Transverse colon (tissue), 4 donors: ENCODE results near the gene PCDHGA12. TPM values are rescaled to one million over a fixed set of nuclear protein-coding genes. Genes with fewer than 3 reads are reported as not detected.
"Not testable (repeated sequence)": the region's sequence is repeated elsewhere in the genome, so short reads cannot be mapped to it uniquely, and the experiment has no call there.

ENCODE experiments used
- DNase-seq: peaks from one replicate; pipeline ENCODE4 v3.0.0-alpha.2; 2019
- H3K27ac ChIP-seq, 4 donors: fragments of 200-600 bp; sonication (generic); 2 replicates each; pipeline ENCODE4 v1.5.1; 2016 to 2018; ENCODE audit warnings: inconsistent platforms in 4 of 4
- H3K27me3 ChIP-seq: fragments of 200-600 bp; sonication (generic); 2 replicates; pipeline ENCODE4 v1.5.1; 2017; ENCODE audit warnings: inconsistent platforms
- H3K36me3 ChIP-seq, 4 donors: fragments of 200-600 bp; sonication (generic); 2 replicates each; pipeline ENCODE4 v1.5.1; 2017 to 2019; ENCODE audit warnings: inconsistent platforms in 4 of 4
- H3K4me1 ChIP-seq, 4 donors: fragments of 200-600 bp; sonication (generic); 2 replicates each; pipeline ENCODE4 v1.5.1; 2017 to 2020; ENCODE audit warnings: inconsistent platforms in 4 of 4
- H3K4me3 ChIP-seq, 4 donors: fragments of 200-600 bp; sonication (generic); 1 replicate in 1 of 4; 2 replicates in 3 of 4; pipeline versions ENCODE4 v1.5.1 to v1.6.1; 2017 to 2019; ENCODE audit warnings: inconsistent platforms in 4 of 4
- H3K9me3 ChIP-seq, 2 donors: fragments of 200-600 bp; sonication (generic); 2 replicates each; pipeline ENCODE4 v1.5.1; 2017 to 2019; ENCODE audit warnings: inconsistent platforms in 2 of 2
- CTCF ChIP-seq, 5 experiments: fragments of 200-600 bp in 3 of 5; fragments of 450-650 bp in 2 of 5; sonication (generic) in 3 of 5; IDR thresholded peaks; 1 replicate in 2 of 5; 2 replicates in 3 of 5; pipeline ENCODE4 v1.5.1; 2016 to 2017; ENCODE audit warnings: antibody characterized with exemption in 5 of 5, inconsistent platforms in 3 of 5, mild to moderate bottlenecking in 2 of 5, moderate library complexity in 1 of 5
- EP300 ChIP-seq: sonication (generic); formaldehyde crosslinking; IDR thresholded peaks from one replicate; pipeline ENCODE4 v1.6.1; 2017; ENCODE audit warnings: antibody characterized with exemption, low read depth
- POLR2A ChIP-seq: fragments of 450-650 bp; IDR thresholded peaks from one replicate; pipeline ENCODE4 v1.6.1; 2016; ENCODE audit warnings: antibody characterized with exemption, mild to moderate bottlenecking, moderate library complexity
- POLR2AphosphoS5 ChIP-seq, 3 donors: sonication (generic); formaldehyde crosslinking; IDR thresholded peaks; one replicate each; pipeline ENCODE4 v1.6.1; 2016; ENCODE audit warnings: antibody characterized with exemption in 3 of 3
- WGBS, 2 donors: methylation state at CpG; one replicate each; pipeline ENCODE4 v1.1.5; 2018; ENCODE audit warnings: low coverage in 1 of 2; 5-methylcytosine and 5-hydroxymethylcytosine counted together
- in situ Hi-C, 4 donors: fragments of 200-750 bp; cut with MboI; loops; one replicate each; pipeline versions ENCODE4 v1.15.0 to v1.15.1; 2017; ENCODE audit warnings: low sequenced_read_pairs in 3 of 4, low pct_ligation_motif_present in 1 of 4, low pct_unique_long_range_greater_than_20kb in 1 of 4
- intact Hi-C: fragments of 100-400 bp; cut with DNase I; formaldehyde crosslinking; loops from one replicate; pipeline ENCODE4 v1.15.1; 2023; ENCODE audit warnings: low total_unique reads
- total RNA-seq, 4 donors: library from RNA; depleted of rRNA; stranded (reverse); fragments of >200 nt; gene quantifications; one replicate each; pipeline ENCODE4 v1.1.0, GENCODE V29; 2016

PCDHGA12 gene
- total RNA-seq, 4 donors from 2014 or later = 1.6 to 14.2 (median 4.8) TPM

- DNase-seq = no peak
- no peak overlapping the region for H3K27ac ChIP-seq
- WGBS, 2 donors = 70 to 76% methylated on average over 2 to 42 of the region's 43 CpGs
- no peaks in the 10 kb centered on the region for H3K4me1 ChIP-seq
- no peak for TF ChIP-seq EP300
- TF ChIP-seq CTCF (IDR thresholded peaks at IDR 0.05) = no peak
- no peak for TF ChIP-seq POLR2AphosphoS5 (IDR thresholded peaks at IDR 0.05)
- TF ChIP-seq POLR2A = no peak
- in situ Hi-C loops = loop anchor here in 1 of 4 donors (25.0 kb wide), 1 partner anchor 172 kb away; the partner anchor contains the start of genes PCDHB12, PCDHB13 and PCDHB14
- no peak overlapping the region for H3K4me3 ChIP-seq
- no peaks in the 10 kb centered on the region for H3K36me3 ChIP-seq
- H3K27me3 ChIP-seq = peaks cover 13% of the 10 kb centered on the region
- intact Hi-C loops = no loop called here
- H3K9me3 ChIP-seq = peaks cover 64 to 84% of the 10 kb centered on the region in 2 donors
These were observed 45.6 kb upstream of the PCDHGA12 start for GRCh38 chr5:141384471-141385267.

GRCh38 chr5:141387557-141388311, 42.6 kb upstream of the PCDHGA12 start, which contains the start of gene PCDHGB4:
PCDHGB4 (plus strand) TSS chr5:141387698; CDS start chr5:141387885, 187 bp downstream.
- 43 to 44% methylated on average over 10 to 23 of the region's 40 CpGs for WGBS, 2 donors
- DNase-seq, H3K4me1 ChIP-seq, H3K27me3 ChIP-seq, H3K27ac ChIP-seq, H3K36me3 ChIP-seq, intact Hi-C loops: not testable (repeated sequence)
- in situ Hi-C loops = loop anchor here in 1 of 4 donors (25.0 kb wide), 1 partner anchor 175 kb away; the partner anchor contains the start of genes PCDHB12, PCDHB13 and PCDHB14
- Histone ChIP-seq H3K9me3 (peaks cover 74 to 89% of the 10 kb centered on the region in 2 donors), H3K4me3 (peak within 1 kb of the TSS in 1 of 4 donors; percentile 21)
- peak in 1 of 5 experiments; percentile 6 for TF ChIP-seq CTCF (IDR thresholded peaks at IDR 0.05)

- in situ Hi-C loops = loop anchor here in 1 of 4 donors (25.0 kb wide), 1 partner anchor 176 kb away; the partner anchor contains the start of genes PCDHB12, PCDHB13 and PCDHB14
- no peak for DNase-seq
- Histone ChIP-seq H3K27ac (no peak overlapping the region), H3K27me3 (peaks cover 8% of the 10 kb centered on the region), H3K36me3 (no peaks in the 10 kb centered on the region), H3K4me1 (no peaks in the 10 kb centered on the region), H3K9me3 (peaks cover 76 to 89% of the 10 kb centered on the region in 2 donors), H3K4me3 (no peak overlapping the region)
- 66 to 71% methylated on average over 6 to 10 of the region's 10 CpGs for WGBS, 2 donors
- TF ChIP-seq POLR2A (no peak), CTCF (IDR thresholded peaks at IDR 0.05) (no peak), EP300 (no peak), POLR2AphosphoS5 (IDR thresholded peaks at IDR 0.05) (no peak)
- intact Hi-C loops = no loop called here
These were observed 41.6 kb upstream of the PCDHGA12 start for GRCh38 chr5:141388661-141389060.
